Endothelial cell of umbilical vein (primary cell): ENCODE data around the gene ZNF496. TPM values are rescaled to one million over a fixed set of nuclear protein-coding genes. Genes with fewer than 3 reads are reported as not detected.

Experiments
- BruUV-seq: library from RNA; stranded (reverse); fragments of 400-500 nt; replicated peaks from 2 replicates; lab custom pipeline; 2021; lab: Mats Ljungman, UMichigan
- CTCF ChIA-PET: fragments of 300-600, 350-600 bp; sonication (Branson Sonifier 250); formaldehyde crosslinking; loops from one replicate; lab custom pipeline; 2021; ENCODE audit warnings: antibody characterized with exemption, inconsistent platforms; lab: Charles Lee
- POLR2A ChIA-PET: fragments of 300-600, 350-600 bp; sonication (Branson Sonifier 250); formaldehyde crosslinking; loops from one replicate; lab custom pipeline; 2021; ENCODE audit warnings: antibody characterized with exemption, inconsistent platforms; lab: Charles Lee
- DNase-seq: peaks from one replicate; pipeline ENCODE4 v3.0.0-alpha.2; 2011; ENCODE audit warnings: low read depth, low spot score
- FAIRE-seq: peaks from 2 replicates; lab custom pipeline; 2011; peaks lifted over from hg19 to GRCh38; lab: Jason Lieb, UNC
- H2AFZ ChIP-seq: 2 replicates; pipeline ENCODE4 v1.6.0; 2012; ENCODE audit warnings: low read depth, low read length, control low read depth, inconsistent platforms
- H3K27ac ChIP-seq: 2 replicates; pipeline ENCODE4 v1.5.1; 2011; ENCODE audit warnings: low read depth, mild to moderate bottlenecking, control low read depth, low read length, moderate library complexity; ENCODE audit not compliant: insufficient read depth
- H3K27me3 ChIP-seq, 2 experiments: 2 replicates each; pipeline versions ENCODE4 v1.6.0 to v1.6.1; 2011; ENCODE audit warnings: low read length in 2 of 2, mixed read lengths in 1 of 2; ENCODE audit not compliant: control insufficient read depth in 2 of 2, insufficient read depth in 2 of 2
- H3K36me3 ChIP-seq, 2 experiments: 2 replicates in 1 of 2; 3 replicates in 1 of 2; pipeline ENCODE4 v1.5.1; 2011; ENCODE audit warnings: low read length in 2 of 2, mild to moderate bottlenecking in 1 of 2, moderate library complexity in 1 of 2; ENCODE audit not compliant: control insufficient read depth in 2 of 2, insufficient read depth in 2 of 2; ENCODE audit errors: extremely low read depth in 1 of 2
- H3K4me1 ChIP-seq: 3 replicates; pipeline ENCODE4 v1.5.1; 2011; ENCODE audit warnings: mild to moderate bottlenecking, low read length; ENCODE audit not compliant: control insufficient read depth, insufficient read depth; ENCODE audit errors: extremely low read depth
- H3K4me2 ChIP-seq: 2 replicates; pipeline ENCODE4 v1.6.1; 2011; ENCODE audit warnings: low read length, control low read depth, mixed read lengths; ENCODE audit not compliant: insufficient read depth
- H3K4me3 ChIP-seq, 3 experiments: fragments of 200-600 bp in 1 of 3; sonication (generic), shearing (Covaris generic) in 1 of 3; replicated peaks in 1 of 3; 2 replicates each; pipeline ENCODE4 v1.5.1; 2011 to 2016; ENCODE audit warnings: control low read depth in 3 of 3, low read length in 3 of 3, mild to moderate bottlenecking in 2 of 3, inconsistent platforms in 1 of 3, low read depth in 1 of 3, moderate library complexity in 1 of 3; ENCODE audit not compliant: insufficient read depth in 1 of 3
- H3K79me2 ChIP-seq: 2 replicates; pipeline ENCODE4 v1.6.0; 2012; ENCODE audit warnings: low read length, inconsistent platforms; ENCODE audit not compliant: control insufficient read depth, insufficient read depth
- H3K9ac ChIP-seq: replicated peaks from 2 replicates; pipeline ENCODE3; 2011; ENCODE audit warnings: low read length, control low read depth; ENCODE audit not compliant: insufficient read depth; ENCODE audit errors: extremely low read depth
- H3K9me1 ChIP-seq: replicated peaks from 3 replicates; pipeline ENCODE4 v1.6.0; 2011; ENCODE audit warnings: mild to moderate bottlenecking, low read length; ENCODE audit not compliant: control insufficient read depth, insufficient read depth; ENCODE audit errors: extremely low read depth
- H3K9me3 ChIP-seq: replicated peaks from 2 replicates; pipeline ENCODE4 v1.5.1; 2012; ENCODE audit warnings: low read length, inconsistent platforms; ENCODE audit not compliant: control insufficient read depth, insufficient read depth
- H4K20me1 ChIP-seq: replicated peaks from 2 replicates; pipeline ENCODE3; 2011; ENCODE audit warnings: mild to moderate bottlenecking, low read length; ENCODE audit not compliant: control insufficient read depth, insufficient read depth; ENCODE audit errors: extremely low read depth
- EZH2 ChIP-seq: IDR thresholded peaks from 2 replicates; pipeline ENCODE4 v1.6.1; 2012; ENCODE audit warnings: borderline replicate concordance, low read depth, mild to moderate bottlenecking, moderate library complexity, low read length, inconsistent platforms; ENCODE audit not compliant: severe bottlenecking
- JUN ChIP-seq: IDR thresholded peaks from 2 replicates; pipeline ENCODE4 v1.6.1; 2011; ENCODE audit warnings: borderline replicate concordance, low read depth; ENCODE audit not compliant: insufficient read length, insufficient read depth
- MYC ChIP-seq: IDR thresholded peaks from one replicate; pipeline ENCODE4 v1.6.1; 2011; ENCODE audit warnings: mild to moderate bottlenecking, low read depth, low read length
- POLR2AphosphoS5 ChIP-seq: IDR thresholded peaks from 2 replicates; pipeline ENCODE4 v1.6.1; 2012; ENCODE audit warnings: low read depth, mild to moderate bottlenecking, control low read depth, low read length, moderate library complexity; ENCODE audit not compliant: insufficient read depth
- dilution Hi-C: fragments of 300-500 bp; cut with MboI; formaldehyde crosslinking; loops from one replicate; pipeline ENCODE4 v1.15.0; 2019; ENCODE audit warnings: low sequenced_read_pairs; ENCODE audit not compliant: extremely low pct_ligation_motif_present
- intact Hi-C: fragments of 100-400 bp; cut with micrococcal nuclease; formaldehyde crosslinking; loops from one replicate; pipeline ENCODE4 v1.10.0; 2022
- polyA plus RNA-seq, 4 experiments: library from polyadenylated mRNA; depleted of rRNA in 3 of 4; stranded (reverse) in 3 of 4; unstranded in 1 of 4; fragments of >200 nt; gene quantifications; 2 replicates each; pipeline versions ENCODE4 v1.2.1 to v1.2.3, GENCODE V29; 2011 to 2012; ENCODE audit warnings: missing spikeins in 1 of 4
- total RNA-seq: library from RNA; stranded (reverse); gene quantifications from 2 replicates; pipeline ENCODE4 v1.2.3, GENCODE V29; 2021

Gene ZNF496
- total and polyA plus RNA-seq, 2 donors (not counting 3 experiments of a cell fraction or from before 2014, with no cell fraction given): 22.4 to 46.0 TPM

DNA sequence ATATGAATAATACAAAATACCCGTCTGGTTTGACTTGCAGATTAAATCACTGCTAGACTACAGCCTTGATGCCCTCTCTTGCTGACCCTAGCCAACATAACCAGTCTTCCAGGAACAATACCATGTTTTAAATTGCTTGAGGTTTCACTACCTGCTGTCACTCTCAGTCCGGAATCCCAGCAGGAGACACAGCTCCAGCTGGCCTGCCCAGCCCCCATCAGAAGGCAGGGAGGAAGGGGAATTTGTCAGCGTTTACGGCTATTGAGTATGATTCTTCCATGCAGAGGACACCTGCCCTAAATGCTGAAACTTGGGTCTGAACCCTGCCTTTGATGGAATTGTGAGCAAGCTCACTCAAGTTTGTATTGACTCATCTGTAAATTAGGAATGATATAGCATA is 33.0 kb downstream of the ZNF496 start:
- Histone ChIP-seq H3K79me2 (no peaks in the 10 kb centered on the region), H3K4me1 (no peaks in the 10 kb centered on the region), H3K27ac (no peak overlapping the region), H3K9me1 (no peaks in the 10 kb centered on the region), H3K4me2 (no peak overlapping the region), H3K9me3 (no peaks in the 10 kb centered on the region), H3K36me3 (peaks cover 0 to 27% of the 10 kb centered on the region in 2 experiments), H3K9ac (no peak overlapping the region), H4K20me1 (no peaks in the 10 kb centered on the region), H3K4me3 (no peak overlapping the region), H3K27me3 (no peaks in the 10 kb centered on the region), H2AFZ (no peak overlapping the region)
- FAIRE-seq (no peak), DNase-seq (no peak)
- BruUV-seq: no TSS peak
- dilution Hi-C loops (no loop called here), intact Hi-C loops (no loop called here)
- no peak for TF ChIP-seq EZH2
- TF ChIP-seq JUN: no peak
- no peak for TF ChIP-seq MYC
- ChIA-PET POLR2A (no interaction called here), CTCF (no interaction called here)

- DNase-seq (no peak), FAIRE-seq (no peak)
- peaks cover 0 to 26% of the 10 kb centered on the region in 2 experiments for H3K36me3 ChIP-seq
- TF ChIP-seq POLR2AphosphoS5: peak; percentile 27
- TF ChIP-seq EZH2: no peak
- H3K9me3 ChIP-seq: no peaks in the 10 kb centered on the region
- H3K9me1 ChIP-seq: no peaks in the 10 kb centered on the region
- H4K20me1 ChIP-seq: no peaks in the 10 kb centered on the region
- no peaks in the 10 kb centered on the region for H3K27me3 ChIP-seq
- ChIA-PET POLR2A (no interaction called here), CTCF (no interaction called here)
- no peak overlapping the region for H2AFZ ChIP-seq
- no peaks in the 10 kb centered on the region for H3K79me2 ChIP-seq
- intact Hi-C loops (no loop called here), dilution Hi-C loops (no loop called here)
- H3K9ac ChIP-seq: no peak overlapping the region
- H3K4me1 ChIP-seq: no peaks in the 10 kb centered on the region
- BruUV-seq: no TSS peak
- H3K4me2 ChIP-seq: no peak overlapping the region
- no peak overlapping the region for H3K27ac ChIP-seq
- H3K4me3 ChIP-seq: no peak overlapping the region
These were observed 33.6 kb downstream of the ZNF496 start for GRCh38 chr1:247298124-247298481.
